Measurements from ENCODE around the gene ICOS. TPM values are rescaled to one million over a fixed set of nuclear protein-coding genes. Genes with fewer than 3 reads are reported as not detected.

The ICOS gene
- total RNA-seq, 2 donors from 2014 or later, result 0.14 TPM; not detected in 1

- intact Hi-C loops (cut with DNase I), result no loop called here
- no peak for DNase-seq (ENCODE audit: low spot score)
Observed at GRCh38 chr2:203997980-203998809, 61.6 kb downstream of the ICOS start.

- intact Hi-C loops (cut with DNase I), result no loop called here
- no peak for DNase-seq (ENCODE audit: low spot score)
Observed at GRCh38 chr2:203999835-204000234, 63.3 kb downstream of the ICOS start.

GRCh38 chr2:204000446-204000845, 63.9 kb downstream of the ICOS start:
- intact Hi-C loops (cut with DNase I), result no loop called here

GRCh38 chr2:204003276-204003990, 66.9 kb downstream of the ICOS start:
- intact Hi-C loops (cut with DNase I), result no loop called here
- DNase-seq (ENCODE audit: low spot score), result no peak

More at GRCh38 chr2:204000446-204000845, 63.9 kb downstream of the ICOS start:
- DNase-seq (ENCODE audit: low spot score), result no peak

- no peak for DNase-seq (ENCODE audit: low spot score)
- intact Hi-C loops (cut with DNase I), result no loop called here
Observed at GRCh38 chr2:204004912-204005311, 68.3 kb downstream of the ICOS start.

- intact Hi-C loops (cut with DNase I), result no loop called here
- DNase-seq (ENCODE audit: low spot score), result no peak
Observed at GRCh38 chr2:204005940-204006721, 69.6 kb downstream of the ICOS start.

- DNase-seq (ENCODE audit: low spot score), result no peak
- intact Hi-C loops (cut with DNase I), result no loop called here
Observed at GRCh38 chr2:204008352-204008751, 71.8 kb downstream of the ICOS start.

- intact Hi-C loops (cut with DNase I), result no loop called here
Observed at GRCh38 chr2:204010628-204011560, 74.3 kb downstream of the ICOS start.

More at GRCh38 chr2:204010628-204011560, 74.3 kb downstream of the ICOS start:
- DNase-seq (ENCODE audit: low spot score), result no peak

Other genes starting within 250 kb of the ICOS start
- 1 to 10 TPM; 3.8 to 6.3 TPM for gene CD28, start 230.1 kb upstream of the ICOS start, total RNA-seq
- gene CTLA4, start 69.0 kb upstream of the ICOS start, total RNA-seq, result not detected